Epithelial cell of prostate (primary cell): ENCODE data around the gene PIEZO2.
"Not testable (repeated sequence)": the region's sequence is repeated elsewhere in the genome, so short reads cannot be mapped to it uniquely, and the experiment has no call there.

Experiments used
- DNase-seq: peaks from one replicate; pipeline ENCODE4 v3.0.0-alpha.2; 2011; ENCODE audit warnings: low read depth, low spot score
- H3K27ac ChIP-seq: fragments of 450-650 bp; 2 replicates; pipeline ENCODE4 v1.5.1; 2017; ENCODE audit warnings: mild to moderate bottlenecking

Gene PIEZO2

DNA sequence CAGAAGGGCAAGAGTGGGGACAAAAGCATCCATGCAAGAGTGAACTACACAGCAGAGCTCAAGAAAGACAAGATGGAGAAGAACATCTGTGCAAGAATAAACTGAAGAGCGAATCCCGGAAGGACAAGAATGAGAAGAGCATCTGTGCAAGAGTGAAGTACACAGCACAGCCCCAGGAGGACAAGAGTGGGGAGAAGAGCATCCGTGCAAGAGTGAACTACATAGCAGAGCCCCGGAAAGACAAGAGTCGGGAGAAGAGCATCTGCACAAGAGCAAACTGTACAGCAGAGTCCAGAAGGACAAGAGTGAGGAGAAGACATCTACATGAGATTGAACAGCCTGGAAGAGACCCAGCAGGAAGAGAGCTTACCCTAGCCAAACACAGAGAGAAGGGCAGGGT lies 284.6 kb downstream of the PIEZO2 start:
- no peak overlapping the region for H3K27ac ChIP-seq
- DNase-seq = no peak

DNA sequence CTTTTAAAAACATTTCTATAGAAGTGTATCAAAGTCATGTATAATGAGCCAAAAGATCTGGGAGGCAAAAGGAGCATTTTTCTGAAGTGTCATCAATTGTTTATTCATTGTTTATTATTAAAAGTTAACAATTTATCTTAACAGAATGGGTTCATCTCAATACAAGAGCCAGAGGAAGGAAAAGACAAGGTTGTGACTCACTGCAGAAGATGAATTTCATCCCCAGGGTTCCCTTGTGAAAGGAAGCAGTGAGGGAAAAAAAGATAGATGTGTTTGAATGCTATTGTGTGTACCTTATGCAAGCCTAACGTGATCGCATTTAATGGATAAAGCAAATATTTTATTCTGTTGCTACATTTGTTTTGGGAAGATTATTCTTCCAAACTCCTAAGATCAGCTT lies 286.3 kb downstream of the PIEZO2 start:
- DNase-seq = no peak
- H3K27ac ChIP-seq = no peak overlapping the region

- no peak for DNase-seq
- H3K27ac ChIP-seq = no peak overlapping the region
These were observed 288.4 kb downstream of the PIEZO2 start for GRCh38 chr18:10860928-10861327.

GRCh38 chr18:10860382-10860781 lies 289.0 kb downstream of the PIEZO2 start:
- H3K27ac ChIP-seq = no peak overlapping the region
- DNase-seq = no peak

DNA sequence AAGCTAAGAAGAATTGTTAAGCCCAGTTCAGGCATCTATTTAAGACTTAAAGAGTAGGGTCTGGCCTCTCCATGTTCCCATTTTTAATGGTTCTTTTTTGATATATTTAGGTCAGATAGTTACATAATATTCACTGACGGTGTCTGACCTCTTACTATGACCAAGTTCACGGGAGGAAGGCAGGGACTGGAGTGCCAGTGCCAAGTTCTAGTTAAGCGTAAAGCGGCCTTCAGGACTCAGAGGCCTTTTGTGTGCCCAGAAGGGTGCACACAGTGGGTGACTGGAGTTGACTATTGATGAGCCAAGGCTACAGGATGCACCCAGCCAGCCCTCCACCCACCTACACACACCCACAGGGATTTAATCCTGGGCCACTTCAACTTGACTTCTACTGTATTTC lies 290.9 kb downstream of the PIEZO2 start:
- no peak for DNase-seq
- no peak overlapping the region for H3K27ac ChIP-seq

DNA sequence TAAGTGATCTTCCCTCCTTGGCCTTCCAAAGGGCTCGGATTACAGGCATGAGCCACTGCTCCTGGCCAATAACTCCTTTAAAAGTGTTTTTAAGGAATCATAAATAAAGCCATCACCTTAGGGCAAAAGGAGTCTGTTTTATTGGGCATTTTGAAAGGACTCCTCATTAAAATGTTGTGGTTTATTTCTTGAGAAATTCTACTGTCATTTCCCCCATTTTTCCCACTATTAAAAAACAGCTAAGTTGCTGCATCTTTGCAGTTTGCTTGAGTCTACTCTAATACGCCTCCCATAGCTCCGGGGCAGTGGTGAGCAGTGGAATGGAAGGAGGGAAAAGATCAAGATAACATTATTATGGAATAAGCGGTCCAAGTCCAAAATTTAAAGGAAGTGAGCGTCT lies 293.2 kb downstream of the PIEZO2 start:
- H3K27ac ChIP-seq = no peak overlapping the region
- no peak for DNase-seq

GRCh38 chr18:10852385-10853303 lies 296.7 kb downstream of the PIEZO2 start:
- no peak overlapping the region for H3K27ac ChIP-seq
- DNase-seq = no peak

DNA sequence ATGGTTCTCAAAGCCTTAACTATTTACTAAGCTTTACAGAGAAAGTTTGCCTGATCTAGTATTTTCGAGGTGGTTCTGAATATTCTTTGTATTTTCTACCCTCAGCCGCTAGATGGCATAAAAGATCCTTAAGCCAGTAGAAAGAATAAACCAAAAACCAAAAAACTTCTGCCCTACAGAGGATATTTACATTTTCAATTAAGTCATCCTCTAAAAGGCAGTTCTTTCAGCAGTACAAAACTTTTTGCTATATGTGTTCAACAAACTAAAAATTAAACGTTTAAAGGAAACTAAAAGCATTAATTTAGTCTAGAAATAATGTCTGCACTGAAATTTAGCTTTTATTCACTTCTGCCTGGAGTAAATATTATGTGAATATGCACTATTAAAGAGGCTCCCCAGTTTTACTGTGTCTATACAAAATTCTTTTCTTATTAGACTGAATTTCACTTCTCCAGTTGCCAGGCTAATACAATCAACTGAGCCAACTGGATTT lies 297.5 kb downstream of the PIEZO2 start:
- DNase-seq = no peak

GRCh38 chr18:10850840-10851239 lies 298.5 kb downstream of the PIEZO2 start:
- no peak overlapping the region for H3K27ac ChIP-seq
- no peak for DNase-seq

More for the DNA sequence above, 297.5 kb downstream of the PIEZO2 start:
- H3K27ac ChIP-seq = no peak overlapping the region

DNA sequence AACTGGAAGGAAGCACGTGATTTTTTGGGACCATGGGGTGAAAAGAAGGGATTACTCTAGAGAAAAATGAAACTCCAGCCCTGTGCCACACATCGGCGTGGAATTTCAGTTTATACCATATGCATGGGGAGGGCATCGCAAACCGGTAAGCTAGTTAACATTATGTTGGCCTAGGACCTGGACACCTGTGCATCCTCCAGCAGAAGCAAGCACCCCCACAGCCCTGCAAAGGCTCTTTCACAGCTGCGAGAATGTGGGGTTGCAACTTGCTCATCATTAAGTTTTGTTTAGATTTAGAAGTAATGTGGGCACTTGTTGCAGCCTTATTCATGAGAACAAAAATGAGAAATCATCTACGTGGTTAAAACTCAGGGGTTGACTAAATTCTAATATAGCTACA lies 299.2 kb downstream of the PIEZO2 start:
- no peak for DNase-seq
- H3K27ac ChIP-seq = no peak overlapping the region

DNA sequence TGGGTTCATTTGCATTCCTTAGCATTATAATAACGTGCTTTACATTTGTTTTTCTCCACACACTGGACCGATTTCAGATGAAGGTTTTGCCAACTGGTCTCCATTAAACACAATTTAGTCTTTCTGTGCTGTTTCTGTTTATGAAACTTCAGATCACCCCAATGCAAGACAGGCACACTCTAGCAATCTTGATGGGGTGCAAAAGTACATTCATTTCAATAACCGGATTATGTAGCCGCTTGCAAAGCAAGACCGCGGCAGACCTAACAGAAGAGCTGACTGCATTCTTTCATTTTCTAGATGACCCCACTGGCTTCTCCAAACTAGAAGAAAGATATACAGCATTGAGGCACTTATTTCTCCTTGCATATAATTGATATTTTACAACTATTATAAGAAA lies 301.5 kb downstream of the PIEZO2 start:
- DNase-seq = no peak
- no peak overlapping the region for H3K27ac ChIP-seq

DNA sequence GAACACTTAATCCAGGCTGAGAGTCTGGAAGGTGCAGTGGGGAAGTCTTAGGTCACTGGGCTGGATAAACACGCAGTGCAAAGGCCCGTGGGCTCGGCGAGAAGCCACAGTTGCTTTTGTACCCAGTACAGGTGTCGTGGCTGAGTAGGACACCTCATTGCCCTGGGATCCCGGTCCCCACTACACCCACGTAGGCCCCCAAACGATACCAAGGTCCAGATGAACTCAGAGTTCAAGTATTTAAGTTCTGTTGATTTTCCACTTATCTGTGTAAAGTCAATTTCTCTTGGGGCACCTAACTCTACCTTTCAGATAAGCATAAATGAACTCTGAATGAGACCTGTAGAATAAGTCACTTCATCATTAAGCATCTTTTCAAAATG lies 302.0 kb downstream of the PIEZO2 start:
- DNase-seq = no peak
- H3K27ac ChIP-seq = no peak overlapping the region

- no peak overlapping the region for H3K27ac ChIP-seq
- DNase-seq = no peak
These were observed 302.5 kb downstream of the PIEZO2 start for GRCh38 chr18:10846657-10847407.

- not testable (repeated sequence) for DNase-seq, H3K27ac ChIP-seq
These were observed 303.3 kb downstream of the PIEZO2 start for GRCh38 chr18:10846035-10846434.

DNA sequence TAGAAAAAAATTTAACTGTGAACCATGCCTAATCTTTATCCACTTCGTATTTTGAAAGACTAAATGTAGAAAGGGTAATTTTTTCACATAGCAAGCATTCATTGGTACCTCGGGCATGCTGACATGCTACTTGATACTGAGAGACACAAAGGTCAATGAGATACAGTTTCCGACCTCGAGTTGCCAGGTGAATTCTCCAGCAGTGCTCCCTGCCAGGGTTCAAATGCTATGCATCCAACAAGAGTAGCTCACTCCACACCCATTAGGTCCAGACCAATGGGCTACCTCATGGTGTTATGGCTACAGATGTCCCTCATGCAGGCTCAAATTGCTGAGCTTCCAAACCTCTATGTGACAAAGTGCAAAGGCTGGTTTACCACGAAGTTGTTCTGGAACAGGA lies 305.8 kb downstream of the PIEZO2 start:
- no peak overlapping the region for H3K27ac ChIP-seq
- DNase-seq = no peak

DNA sequence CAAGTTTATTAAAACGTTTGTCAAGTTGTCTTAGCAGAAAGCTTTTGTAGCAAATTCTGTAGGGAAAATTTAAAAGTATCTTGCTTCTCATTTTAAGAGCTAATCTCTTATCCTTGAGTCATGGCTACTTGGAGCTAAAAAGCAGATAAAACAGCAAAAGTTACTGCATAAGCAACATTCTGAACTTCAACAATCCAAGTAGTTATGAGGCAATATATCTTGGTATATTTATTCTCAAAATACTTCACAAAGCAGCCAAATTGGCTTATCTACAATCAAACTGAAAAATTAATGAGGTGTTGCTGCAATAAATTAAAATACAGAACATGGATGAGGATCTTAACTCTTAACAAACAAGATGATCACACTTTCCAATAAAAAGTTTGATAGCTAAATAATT lies 306.5 kb downstream of the PIEZO2 start:
- no peak for DNase-seq
- H3K27ac ChIP-seq = no peak overlapping the region

GRCh38 chr18:10842371-10842770 lies 307.0 kb downstream of the PIEZO2 start:
- DNase-seq = no peak
- no peak overlapping the region for H3K27ac ChIP-seq

DNA sequence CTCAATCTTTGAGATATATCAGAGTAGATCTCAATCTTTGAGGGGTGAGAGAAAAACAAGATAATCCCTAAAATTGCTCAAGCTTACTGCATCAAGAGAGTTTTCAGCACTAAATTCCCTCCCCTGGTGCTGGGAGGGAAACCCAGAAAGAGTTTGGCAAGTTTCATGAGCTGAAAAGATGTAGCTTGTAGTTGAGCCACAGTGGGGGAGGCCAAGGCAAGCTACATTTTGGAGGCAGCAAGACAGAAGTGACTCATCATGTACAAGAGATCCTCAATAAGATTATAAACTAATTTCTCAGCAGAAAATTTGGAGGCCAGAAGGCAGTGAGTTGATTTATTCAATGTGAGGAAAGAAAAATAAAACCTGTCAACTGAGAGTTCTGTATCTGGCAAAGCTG lies 308.2 kb downstream of the PIEZO2 start:
- no peak for DNase-seq
- H3K27ac ChIP-seq = no peak overlapping the region

DNA sequence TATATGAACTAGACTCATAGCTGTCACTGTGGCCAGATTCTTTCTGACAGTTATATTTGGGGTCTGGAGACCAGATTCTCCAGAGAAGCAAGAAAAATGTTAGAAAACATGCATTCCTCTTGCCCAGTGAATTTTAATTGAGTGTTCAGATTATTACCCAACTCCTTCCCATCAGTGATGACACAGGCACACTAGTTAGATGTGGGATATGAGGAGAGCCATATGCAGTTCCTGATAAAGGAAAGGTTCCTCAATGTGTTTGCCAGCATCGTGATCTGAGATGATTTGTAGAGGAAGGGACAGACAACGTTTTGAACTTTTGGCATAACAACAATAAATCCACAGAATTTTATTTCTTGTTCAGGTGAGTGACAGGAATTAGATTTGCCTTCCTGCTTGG lies 308.6 kb downstream of the PIEZO2 start:
- DNase-seq = no peak
- no peak overlapping the region for H3K27ac ChIP-seq

- H3K27ac ChIP-seq = no peak overlapping the region
- DNase-seq = no peak
These were observed 309.9 kb downstream of the PIEZO2 start for GRCh38 chr18:10839421-10839820.

GRCh38 chr18:10838553-10838952 lies 310.8 kb downstream of the PIEZO2 start:
- DNase-seq = no peak
- no peak overlapping the region for H3K27ac ChIP-seq
